ENCODE measurements around the gene CATSPERB. TPM values are rescaled to one million over a fixed set of nuclear protein-coding genes. Genes with fewer than 3 reads are reported as not detected.

Gene CATSPERB
- total RNA-seq, 4 donors from 2014 or later: 1.2 to 5.1 (median 3.8) TPM; not detected in 1

DNA sequence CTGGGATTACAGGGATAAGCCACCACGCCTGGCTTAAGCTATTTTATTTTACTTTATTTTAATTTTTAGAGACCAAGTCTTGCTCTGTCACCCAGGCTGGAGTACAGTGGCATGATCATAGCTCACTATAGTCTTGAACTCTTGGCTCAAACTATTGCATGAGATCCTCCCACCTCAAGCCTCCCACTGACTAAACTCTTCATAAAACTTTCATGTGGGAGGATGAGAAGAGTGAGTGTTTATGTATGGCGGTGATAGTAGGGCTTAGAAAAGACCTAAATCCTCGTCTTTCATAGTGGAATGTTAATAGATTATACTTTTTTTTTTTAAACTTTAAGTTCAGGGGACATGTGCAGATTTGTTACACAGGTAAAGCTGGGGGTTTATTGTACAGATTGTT is 198.3 kb downstream of the CATSPERB start:
- Histone ChIP-seq H3K27ac (no peak overlapping the region), H3K4me1 (no peaks in the 10 kb centered on the region), H3K27me3 (peaks cover 5% of the 10 kb centered on the region), H3K9me3 (no peaks in the 10 kb centered on the region), H3K36me3 (no peaks in the 10 kb centered on the region), H3K4me3 (no peak overlapping the region)
- WGBS, 2 donors (ENCODE audit: low coverage in 1 of 2): 63 to 76% methylated on average over 3 of the region's 3 CpGs
- intact Hi-C loops (cut with DNase I; ENCODE audit: low total_unique reads) (no loop called here), in situ Hi-C loops (cut with MboI; ENCODE audit: low pct_ligation_motif_present in 1 of 4, low pct_unique_long_range_greater_than_20kb in 1 of 4, low sequenced_read_pairs in 3 of 4) (no loop called here)
- TF ChIP-seq, protein P1, sequence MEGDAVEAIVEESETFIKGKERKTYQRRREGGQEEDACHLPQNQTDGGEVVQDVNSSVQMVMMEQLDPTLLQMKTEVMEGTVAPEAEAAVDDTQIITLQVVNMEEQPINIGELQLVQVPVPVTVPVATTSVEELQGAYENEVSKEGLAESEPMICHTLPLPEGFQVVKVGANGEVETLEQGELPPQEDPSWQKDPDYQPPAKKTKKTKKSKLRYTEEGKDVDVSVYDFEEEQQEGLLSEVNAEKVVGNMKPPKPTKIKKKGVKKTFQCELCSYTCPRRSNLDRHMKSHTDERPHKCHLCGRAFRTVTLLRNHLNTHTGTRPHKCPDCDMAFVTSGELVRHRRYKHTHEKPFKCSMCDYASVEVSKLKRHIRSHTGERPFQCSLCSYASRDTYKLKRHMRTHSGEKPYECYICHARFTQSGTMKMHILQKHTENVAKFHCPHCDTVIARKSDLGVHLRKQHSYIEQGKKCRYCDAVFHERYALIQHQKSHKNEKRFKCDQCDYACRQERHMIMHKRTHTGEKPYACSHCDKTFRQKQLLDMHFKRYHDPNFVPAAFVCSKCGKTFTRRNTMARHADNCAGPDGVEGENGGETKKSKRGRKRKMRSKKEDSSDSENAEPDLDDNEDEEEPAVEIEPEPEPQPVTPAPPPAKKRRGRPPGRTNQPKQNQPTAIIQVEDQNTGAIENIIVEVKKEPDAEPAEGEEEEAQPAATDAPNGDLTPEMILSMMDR (IDR thresholded peaks at IDR 0.05): no peak
- TF ChIP-seq POLR2AphosphoS5 (IDR thresholded peaks at IDR 0.05) (no peak), POLR2A (IDR thresholded peaks at IDR 0.05) (no peak), EP300 (IDR thresholded peaks at IDR 0.05; ENCODE audit: low read depth) (no peak)
- no peak for DNase-seq

Small RNAs within 50 kb of the gene (small RNA-seq; reads per million reads assigned to genes)
- 0 reads per million in 4 donors for gene AL133373.1
- 0 reads per million in 4 donors for gene POLR3GP1
- 0 reads per million in 4 donors for gene RF00012

Other genes with a start within 250 kb of the CATSPERB start
- 100 to 1,000 TPM in 2 of 4 donors, 10 to 100 TPM in 2; 79.4 to 121 (median 106) TPM for gene PPP4R3A, start 221.8 kb downstream of the CATSPERB start, total RNA-seq
- 10 to 100 TPM; 36.0 to 85.4 (median 53.7) TPM for gene TC2N, start 135.4 kb upstream of the CATSPERB start, total RNA-seq
- gene FBLN5, start 215.6 kb upstream of the CATSPERB start, total RNA-seq: 100 to 1,000 TPM in 1 of 4 donors, 10 to 100 TPM in 3; 14.6 to 120 (median 38.7) TPM

Data from transverse colon (tissue), 4 donors.